ENCODE measurements around the gene TMEM161A.
"Not testable (repeated sequence)": the region's sequence is repeated elsewhere in the genome, so short reads cannot be mapped to it uniquely, and the experiment has no call there.

The TMEM161A gene

GRCh38 chr19:19155495-19156219 is 17.4 kb upstream of the TMEM161A start:
- H3K4me3 ChIP-seq (ENCODE audit: low read depth, low read length) = no peak overlapping the region
- in situ Hi-C loops (cut with HindIII; ENCODE audit: low sequenced_read_pairs) = no loop called here
- no peak for TF ChIP-seq CTCF (IDR thresholded peaks at IDR 0.05; ENCODE audit: low read depth, low read length, missing control alignments)
- no peak for DNase-seq (ENCODE audit: low read depth)

- in situ Hi-C loops (cut with HindIII; ENCODE audit: low sequenced_read_pairs) = no loop called here
- H3K4me3 ChIP-seq (ENCODE audit: low read depth, low read length) = no peak overlapping the region
- no peak for DNase-seq (ENCODE audit: low read depth)
- no peak for TF ChIP-seq CTCF (IDR thresholded peaks at IDR 0.05; ENCODE audit: low read depth, low read length, missing control alignments)
Measured at GRCh38 chr19:19154768-19155494, 16.7 kb upstream of the TMEM161A start.

GRCh38 chr19:19152668-19153384 is 14.5 kb upstream of the TMEM161A start:
- no peak for DNase-seq (ENCODE audit: low read depth)
- in situ Hi-C loops (cut with HindIII; ENCODE audit: low sequenced_read_pairs) = no loop called here

GRCh38 chr19:19151418-19151817 is 13.1 kb upstream of the TMEM161A start:
- no peak for TF ChIP-seq CTCF (IDR thresholded peaks at IDR 0.05; ENCODE audit: low read depth, low read length, missing control alignments)

More at GRCh38 chr19:19152668-19153384, 14.5 kb upstream of the TMEM161A start:
- no peak for TF ChIP-seq CTCF (IDR thresholded peaks at IDR 0.05; ENCODE audit: low read depth, low read length, missing control alignments)
- no peak overlapping the region for H3K4me3 ChIP-seq (ENCODE audit: low read depth, low read length)

GRCh38 chr19:19149435-19149834 is 11.2 kb upstream of the TMEM161A start:
- no peak for DNase-seq (ENCODE audit: low read depth)
- no peak for TF ChIP-seq CTCF (IDR thresholded peaks at IDR 0.05; ENCODE audit: low read depth, low read length, missing control alignments)
- no peak overlapping the region for H3K4me3 ChIP-seq (ENCODE audit: low read depth, low read length)
- in situ Hi-C loops (cut with HindIII; ENCODE audit: low sequenced_read_pairs) = no loop called here

More at GRCh38 chr19:19151418-19151817, 13.1 kb upstream of the TMEM161A start:
- in situ Hi-C loops (cut with HindIII; ENCODE audit: low sequenced_read_pairs) = no loop called here
- no peak overlapping the region for H3K4me3 ChIP-seq (ENCODE audit: low read depth, low read length)
- no peak for DNase-seq (ENCODE audit: low read depth)

GRCh38 chr19:19148504-19148903 is 10.2 kb upstream of the TMEM161A start:
- H3K4me3 ChIP-seq (ENCODE audit: low read depth, low read length); DNase-seq (ENCODE audit: low read depth); in situ Hi-C loops (cut with HindIII; ENCODE audit: low sequenced_read_pairs): not testable (repeated sequence)

Data from astrocyte of the cerebellum (primary cell).